Hepatocyte (in vitro differentiated cells): ENCODE results near the gene CNTN4. TPM values are rescaled to one million over a fixed set of nuclear protein-coding genes. Genes with fewer than 3 reads are reported as not detected.

ENCODE experiments used
- DNase-seq: peaks from one replicate; pipeline ENCODE4 v3.0.0-alpha.2; 2016; ENCODE audit warnings: low spot score
- H2AFZ ChIP-seq: fragments of 200-600 bp; sonication (generic); 2 replicates; pipeline ENCODE4 v1.6.0; 2016; ENCODE audit warnings: antibody characterized with exemption, mild to moderate bottlenecking
- H3K27ac ChIP-seq: fragments of 200-600 bp; sonication (generic); 2 replicates; pipeline ENCODE4 v1.5.1; 2016; ENCODE audit warnings: mild to moderate bottlenecking
- H3K27me3 ChIP-seq: fragments of 200-600 bp; sonication (generic); 2 replicates; pipeline ENCODE4 v1.6.1; 2016
- H3K36me3 ChIP-seq: fragments of 200-600 bp; sonication (generic); replicated peaks from 2 replicates; pipeline ENCODE4 v1.5.1; 2016; ENCODE audit warnings: low read depth; ENCODE audit not compliant: insufficient read depth
- H3K4me1 ChIP-seq: fragments of 200-600 bp; sonication (generic); 2 replicates; pipeline ENCODE4 v1.5.1; 2016; ENCODE audit warnings: mild to moderate bottlenecking, moderate library complexity; ENCODE audit not compliant: insufficient read depth
- H3K4me2 ChIP-seq: fragments of 200-600 bp; sonication (generic); 2 replicates; pipeline ENCODE4 v1.6.0; 2016
- H3K4me3 ChIP-seq: fragments of 200-600 bp; sonication (generic); 2 replicates; pipeline ENCODE4 v1.5.1; 2016; ENCODE audit warnings: mild to moderate bottlenecking
- H3K79me2 ChIP-seq: fragments of 200-600 bp; sonication (generic); 2 replicates; pipeline ENCODE4 v1.6.0; 2017; ENCODE audit warnings: mild to moderate bottlenecking
- H3K9me2 ChIP-seq: fragments of 200-600 bp; sonication (generic); replicated peaks from 2 replicates; pipeline ENCODE4 v1.6.0; 2017; ENCODE audit warnings: mild to moderate bottlenecking; ENCODE audit not compliant: insufficient read depth
- H3K9me3 ChIP-seq: fragments of 200-600 bp; sonication (generic); 2 replicates; pipeline ENCODE4 v1.5.1; 2016; ENCODE audit warnings: low read depth, mild to moderate bottlenecking
- H4K20me1 ChIP-seq: fragments of 200-600 bp; sonication (generic); 2 replicates; pipeline ENCODE4 v1.6.0; 2016; ENCODE audit warnings: mild to moderate bottlenecking; ENCODE audit not compliant: insufficient read depth, poor library complexity, severe bottlenecking
- EZH2 ChIP-seq: fragments of 200-600 bp; sonication (generic); IDR thresholded peaks from 2 replicates; pipeline ENCODE4 v1.6.1; 2016; ENCODE audit warnings: antibody characterized with exemption, mild to moderate bottlenecking, borderline replicate concordance
- EZH2phosphoT487 ChIP-seq: fragments of 200-600 bp; sonication (generic); IDR thresholded peaks from one replicate; pipeline ENCODE4 v1.6.1; 2018; ENCODE audit warnings: antibody characterized with exemption, mild to moderate bottlenecking, low read depth, moderate library complexity; ENCODE audit not compliant: unreplicated experiment, severe bottlenecking
- WGBS: methylation state at CpG from one replicate; pipeline ENCODE4 v1.1.6; 2016; ENCODE audit warnings: low lambda C conversion rate; ENCODE audit errors: missing lambda C conversion rate; 5-methylcytosine and 5-hydroxymethylcytosine counted together
- polyA plus RNA-seq: library from polyadenylated mRNA; unstranded; fragments of >200 nt; fragmentation: Nextera tagmentation; extraction: Ambion mirVana; gene quantifications from 2 replicates; pipeline ENCODE4 v1.2.1, GENCODE V29; 2016
- total RNA-seq: library from RNA; depleted of rRNA; stranded (reverse); fragments of >200 nt; gene quantifications from 2 replicates; pipeline ENCODE4 v1.2.3, GENCODE V29; 2014
- TF ChIP-seq, protein P1 (sequence below): fragments of 200-600 bp; sonication (generic); IDR thresholded peaks from 2 replicates; pipeline ENCODE4 v1.5.1; 2016; ENCODE audit warnings: antibody characterized with exemption, mild to moderate bottlenecking; ENCODE audit not compliant: poor library complexity

The CNTN4 gene
- total and polyA plus RNA-seq, 2 experiments from 2014 or later: 17.6 to 30.3 TPM

DNA sequence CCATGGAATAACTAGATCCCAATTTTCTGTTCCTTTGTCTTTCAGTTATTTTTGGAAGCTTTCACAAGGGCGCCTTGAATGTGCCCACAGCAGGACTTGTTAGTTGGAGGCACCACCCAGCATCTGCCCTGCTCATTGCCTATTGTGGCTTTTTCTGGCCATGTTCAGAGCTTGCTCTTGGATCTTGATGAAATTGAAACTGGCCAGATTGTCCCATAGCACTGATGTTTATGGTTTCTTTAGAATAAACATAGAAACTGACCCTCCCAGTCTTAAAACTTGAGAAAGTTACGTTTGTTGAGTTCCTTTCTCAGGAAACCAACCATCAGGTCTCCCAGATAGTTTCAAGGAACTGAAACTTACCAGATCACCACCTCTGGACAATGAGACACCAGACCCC lies 536.8 kb downstream of the CNTN4 start:
- WGBS: 89% methylated on average over 2 of the region's 2 CpGs
- Histone ChIP-seq H3K27ac (no peak overlapping the region), H2AFZ (no peak overlapping the region), H3K4me3 (no peak overlapping the region), H4K20me1 (no peaks in the 10 kb centered on the region), H3K27me3 (no peaks in the 10 kb centered on the region), H3K4me2 (no peak overlapping the region), H3K4me1 (no peaks in the 10 kb centered on the region), H3K9me3 (no peaks in the 10 kb centered on the region), H3K9me2 (no peaks in the 10 kb centered on the region), H3K79me2 (no peaks in the 10 kb centered on the region), H3K36me3 (no peaks in the 10 kb centered on the region)
- no peak for DNase-seq
- TF ChIP-seq EZH2: no peak
- TF ChIP-seq EZH2phosphoT487: no peak
- TF ChIP-seq, protein P1, sequence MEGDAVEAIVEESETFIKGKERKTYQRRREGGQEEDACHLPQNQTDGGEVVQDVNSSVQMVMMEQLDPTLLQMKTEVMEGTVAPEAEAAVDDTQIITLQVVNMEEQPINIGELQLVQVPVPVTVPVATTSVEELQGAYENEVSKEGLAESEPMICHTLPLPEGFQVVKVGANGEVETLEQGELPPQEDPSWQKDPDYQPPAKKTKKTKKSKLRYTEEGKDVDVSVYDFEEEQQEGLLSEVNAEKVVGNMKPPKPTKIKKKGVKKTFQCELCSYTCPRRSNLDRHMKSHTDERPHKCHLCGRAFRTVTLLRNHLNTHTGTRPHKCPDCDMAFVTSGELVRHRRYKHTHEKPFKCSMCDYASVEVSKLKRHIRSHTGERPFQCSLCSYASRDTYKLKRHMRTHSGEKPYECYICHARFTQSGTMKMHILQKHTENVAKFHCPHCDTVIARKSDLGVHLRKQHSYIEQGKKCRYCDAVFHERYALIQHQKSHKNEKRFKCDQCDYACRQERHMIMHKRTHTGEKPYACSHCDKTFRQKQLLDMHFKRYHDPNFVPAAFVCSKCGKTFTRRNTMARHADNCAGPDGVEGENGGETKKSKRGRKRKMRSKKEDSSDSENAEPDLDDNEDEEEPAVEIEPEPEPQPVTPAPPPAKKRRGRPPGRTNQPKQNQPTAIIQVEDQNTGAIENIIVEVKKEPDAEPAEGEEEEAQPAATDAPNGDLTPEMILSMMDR: no peak

DNA sequence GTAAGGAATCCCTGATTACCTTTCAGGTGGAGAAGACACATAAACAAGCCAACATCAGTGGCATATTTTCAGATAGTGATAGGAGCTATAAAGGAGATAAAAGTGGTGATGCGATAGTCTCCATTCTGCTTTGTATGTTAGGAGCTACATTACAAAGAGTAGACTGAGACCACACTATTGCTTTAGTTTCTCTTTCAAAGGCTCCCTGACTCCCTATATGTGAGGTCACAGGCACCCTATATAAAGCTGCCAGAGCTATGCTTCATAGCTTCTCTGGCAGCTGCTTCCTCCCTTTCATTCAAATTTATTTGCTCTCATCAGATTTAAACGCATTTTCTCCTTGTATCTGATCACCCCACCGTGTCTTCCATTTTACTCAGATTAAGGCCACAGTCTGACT lies 544.9 kb downstream of the CNTN4 start:
- no peak for DNase-seq
- Histone ChIP-seq H3K9me2 (no peaks in the 10 kb centered on the region), H3K4me3 (no peak overlapping the region), H3K9me3 (no peaks in the 10 kb centered on the region), H3K36me3 (no peaks in the 10 kb centered on the region), H3K27me3 (no peaks in the 10 kb centered on the region), H3K4me2 (no peak overlapping the region), H2AFZ (no peak overlapping the region), H3K79me2 (no peaks in the 10 kb centered on the region), H3K4me1 (no peaks in the 10 kb centered on the region), H3K27ac (no peak overlapping the region), H4K20me1 (no peaks in the 10 kb centered on the region)
- TF ChIP-seq EZH2: no peak
- WGBS: 72% methylated on average over 3 of the region's 3 CpGs

DNA sequence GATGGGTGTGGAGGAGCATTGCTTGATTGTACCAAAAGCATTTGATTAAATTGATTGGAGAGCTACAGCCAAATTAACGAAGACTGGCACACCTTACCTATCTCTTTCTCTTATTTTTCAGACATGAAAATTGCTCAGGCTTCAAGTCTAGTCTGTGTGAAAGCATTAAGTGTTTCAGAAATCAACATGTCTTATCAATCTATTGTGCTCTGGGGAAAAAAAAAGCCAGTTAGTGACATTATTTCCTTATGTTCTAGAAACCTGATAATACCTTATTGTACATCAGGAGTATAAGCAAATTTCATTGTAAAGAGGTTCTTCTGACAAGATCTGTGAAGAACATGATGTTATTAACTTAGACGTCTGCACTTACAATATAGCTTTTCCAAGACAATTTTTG lies 546.3 kb downstream of the CNTN4 start:
- H3K79me2 ChIP-seq: no peaks in the 10 kb centered on the region
- DNase-seq: no peak
- WGBS: 87% methylated on average over 2 of the region's 2 CpGs

DNA sequence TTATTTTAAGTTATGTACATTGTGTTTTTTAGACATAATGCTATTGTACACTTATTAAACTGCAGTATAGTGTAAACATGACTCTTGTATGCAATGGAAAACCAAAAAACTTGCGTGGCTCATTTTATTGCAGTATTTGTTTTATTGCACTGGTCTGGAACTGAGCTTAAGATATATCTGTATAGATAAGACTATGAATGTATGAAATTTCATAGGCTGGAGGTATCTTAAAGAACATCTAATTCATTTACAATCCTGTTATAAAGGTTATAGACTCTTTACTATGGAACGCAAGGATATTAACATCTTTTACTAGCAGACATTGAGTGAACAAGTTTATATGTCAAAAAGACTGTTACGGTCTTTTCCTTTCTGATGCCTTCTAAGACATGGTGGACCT lies 552.1 kb downstream of the CNTN4 start:
- Histone ChIP-seq H3K9me2 (no peaks in the 10 kb centered on the region), H2AFZ (no peak overlapping the region), H3K4me3 (no peak overlapping the region), H3K4me1 (peaks cover 15% of the 10 kb centered on the region), H3K27me3 (no peaks in the 10 kb centered on the region), H3K9me3 (no peaks in the 10 kb centered on the region), H3K79me2 (no peaks in the 10 kb centered on the region), H3K36me3 (no peaks in the 10 kb centered on the region), H3K27ac (no peak overlapping the region), H3K4me2 (no peak overlapping the region), H4K20me1 (no peaks in the 10 kb centered on the region)
- DNase-seq: no peak
- TF ChIP-seq EZH2 (no peak), EZH2phosphoT487 (no peak)
- TF ChIP-seq, protein P1: no peak
- WGBS: 36% methylated on average over 3 of the region's 3 CpGs

More for the DNA sequence above, 546.3 kb downstream of the CNTN4 start:
- H3K36me3 ChIP-seq: no peaks in the 10 kb centered on the region
- H3K9me2 ChIP-seq: no peaks in the 10 kb centered on the region
- no peaks in the 10 kb centered on the region for H3K27me3 ChIP-seq
- H3K27ac ChIP-seq: no peak overlapping the region
- H4K20me1 ChIP-seq: no peaks in the 10 kb centered on the region
- H3K4me3 ChIP-seq: no peak overlapping the region
- H3K4me2 ChIP-seq: no peak overlapping the region
- no peaks in the 10 kb centered on the region for H3K9me3 ChIP-seq
- no peaks in the 10 kb centered on the region for H3K4me1 ChIP-seq
- no peak overlapping the region for H2AFZ ChIP-seq
- TF ChIP-seq EZH2 (no peak), EZH2phosphoT487 (no peak)
- TF ChIP-seq, protein P1: no peak
